HG03571 (cell line): ENCODE results near the gene INTS6L.
"Not testable (repeated sequence)": the region's sequence is repeated elsewhere in the genome, so short reads cannot be mapped to it uniquely, and the experiment has no call there.

ENCODE experiments used
- ATAC-seq: cut with Tn5 transposase; IDR thresholded peaks from one replicate; pipeline ENCODE4 v1.9.1; 2021; ENCODE audit not compliant: unreplicated experiment

INTS6L gene

GRCh38 chrX:135596495-135596894 lies 76.0 kb downstream of the INTS6L start:
- no peak for ATAC-seq

GRCh38 chrX:135605906-135606305 lies 85.4 kb downstream of the INTS6L start:
- ATAC-seq: no peak

GRCh38 chrX:135624408-135625204 lies 104.1 kb downstream of the INTS6L start:
- ATAC-seq: not testable (repeated sequence)

- ATAC-seq: no peak
Observed at GRCh38 chrX:135625995-135626394, 105.5 kb downstream of the INTS6L start.

GRCh38 chrX:135629342-135629741 lies 108.9 kb downstream of the INTS6L start:
- ATAC-seq: no peak
